Activated T-cell treated with anti-CD3 and anti-CD28 coated beads for 48 hours (primary cell): ENCODE data around the gene LRRC1.

Source experiments
- DNase-seq: peaks from one replicate; pipeline ENCODE4 v3.0.0-alpha.2; 2020; ENCODE audit warnings: low read depth

Gene LRRC1

DNA sequence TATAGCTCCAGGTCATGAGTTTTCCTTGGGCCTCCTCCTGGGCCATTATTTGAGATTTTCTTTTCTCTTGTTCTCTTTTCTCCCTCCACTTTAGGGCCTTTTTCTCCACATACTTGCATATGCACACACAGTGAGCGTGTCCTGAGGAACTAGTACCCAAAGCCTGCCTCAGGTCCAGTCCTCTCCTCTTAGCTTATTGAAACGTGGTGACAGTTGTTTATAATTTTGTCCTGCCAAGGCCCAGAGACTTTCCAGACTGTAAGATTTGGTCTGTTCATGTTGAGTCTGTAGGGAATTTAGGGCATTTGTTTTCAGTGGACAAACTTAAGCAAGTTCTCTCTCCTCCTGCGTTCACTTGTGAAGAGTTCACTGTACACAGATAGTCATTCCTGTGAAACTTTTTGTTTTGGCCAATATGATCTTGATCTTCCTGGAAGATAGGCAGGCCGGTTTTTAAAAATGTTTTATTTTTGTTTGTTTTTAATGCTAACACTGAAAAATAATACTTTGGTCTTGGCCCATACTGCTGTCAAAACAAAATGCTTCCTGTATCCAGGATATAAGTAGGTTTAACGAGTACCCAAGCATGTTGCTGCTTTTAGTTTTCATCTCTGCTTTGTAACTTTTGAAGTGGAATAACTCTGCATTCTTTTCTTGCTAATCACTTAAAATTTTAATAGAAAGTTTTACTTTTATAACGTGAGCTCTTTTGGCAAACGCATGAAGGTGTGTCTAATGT is 20.7 kb downstream of the LRRC1 start:
- DNase-seq = no peak

DNA sequence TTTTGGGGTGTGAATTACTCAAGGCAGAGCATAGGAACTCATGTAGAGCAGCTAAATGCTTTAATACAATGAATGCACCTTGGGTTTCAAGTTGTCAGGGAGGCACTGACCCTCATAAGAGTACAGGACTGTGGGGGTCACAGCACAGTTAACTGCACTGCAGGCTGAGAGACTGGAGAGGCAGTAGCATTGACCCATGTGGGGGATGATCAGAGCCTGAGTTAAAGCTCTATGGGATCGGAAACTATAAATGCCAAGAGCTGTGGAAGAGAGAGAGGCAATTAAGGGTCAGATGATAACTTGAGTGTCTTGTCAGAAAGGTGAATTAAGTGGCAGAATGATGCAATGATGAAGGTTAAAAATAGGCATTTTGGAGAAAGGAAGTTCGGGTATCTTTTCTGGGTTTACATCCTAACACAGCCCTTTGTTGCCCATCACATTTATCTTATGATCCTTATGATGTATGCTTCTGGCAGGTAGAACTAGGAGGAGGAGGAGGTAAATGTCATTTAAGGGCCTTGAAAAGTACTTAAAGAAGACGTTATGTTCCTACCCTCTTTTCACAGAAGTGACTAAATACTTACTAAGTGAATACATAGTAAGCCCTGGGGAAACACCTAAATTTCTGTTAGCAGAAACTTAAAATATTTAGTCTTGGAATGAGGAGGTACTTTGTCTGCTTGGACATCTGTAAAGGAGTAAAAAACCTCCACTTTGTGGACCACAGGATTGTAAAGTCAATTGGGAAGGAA is 24.2 kb downstream of the LRRC1 start:
- no peak for DNase-seq

DNA sequence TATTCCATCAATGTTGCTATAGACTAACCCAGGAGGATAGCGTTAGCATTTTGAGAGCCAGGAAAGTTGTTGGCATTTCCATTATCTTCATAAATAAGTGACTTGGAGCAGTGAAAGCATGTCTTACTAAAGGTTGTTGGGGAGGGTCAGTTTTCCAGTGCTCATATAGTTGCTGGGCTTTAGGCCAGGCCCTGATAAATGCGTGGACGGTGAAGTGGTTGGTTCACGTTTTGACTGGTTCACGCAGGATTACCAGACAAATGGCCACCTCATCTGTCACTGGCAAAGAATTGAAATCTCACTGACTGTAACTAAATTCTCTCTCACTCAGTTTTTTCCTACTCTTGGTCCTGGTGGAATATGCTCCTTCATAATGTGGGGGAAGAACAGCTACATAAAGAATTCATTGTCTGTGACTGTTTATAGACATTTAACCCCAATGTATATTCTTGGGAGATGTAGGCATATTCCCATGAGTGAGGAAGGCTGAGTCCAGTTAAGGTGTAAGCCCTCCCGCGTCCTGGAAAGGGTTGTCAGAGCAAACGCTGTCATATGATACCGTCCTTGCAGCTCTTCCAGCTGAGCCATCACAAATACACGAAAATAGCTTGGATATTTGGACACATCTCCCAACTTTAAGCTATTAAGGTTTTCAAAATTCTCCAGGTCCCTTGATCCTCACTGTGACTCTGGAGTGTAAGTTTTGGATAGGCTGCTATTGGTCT is 27.8 kb downstream of the LRRC1 start:
- DNase-seq = no peak

DNA sequence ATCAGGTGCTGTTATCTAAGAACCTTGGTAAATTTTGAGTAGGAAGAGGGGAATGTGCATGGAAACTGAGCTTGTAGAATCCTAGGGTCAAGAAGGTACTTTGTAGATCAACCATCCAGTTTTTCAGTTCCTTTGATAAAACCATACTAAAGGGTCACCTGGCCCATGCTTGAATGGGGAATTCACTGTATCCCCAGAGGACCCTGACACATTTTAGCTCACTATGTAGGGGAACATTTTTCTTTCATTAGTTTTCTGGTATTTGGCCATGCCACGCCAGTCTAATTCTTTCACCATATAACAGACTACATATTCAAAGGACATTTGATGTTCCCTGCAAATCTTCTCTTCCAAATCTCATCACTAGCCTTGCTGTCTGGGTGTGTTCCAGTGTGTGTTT is 29.9 kb downstream of the LRRC1 start:
- DNase-seq = no peak

DNA sequence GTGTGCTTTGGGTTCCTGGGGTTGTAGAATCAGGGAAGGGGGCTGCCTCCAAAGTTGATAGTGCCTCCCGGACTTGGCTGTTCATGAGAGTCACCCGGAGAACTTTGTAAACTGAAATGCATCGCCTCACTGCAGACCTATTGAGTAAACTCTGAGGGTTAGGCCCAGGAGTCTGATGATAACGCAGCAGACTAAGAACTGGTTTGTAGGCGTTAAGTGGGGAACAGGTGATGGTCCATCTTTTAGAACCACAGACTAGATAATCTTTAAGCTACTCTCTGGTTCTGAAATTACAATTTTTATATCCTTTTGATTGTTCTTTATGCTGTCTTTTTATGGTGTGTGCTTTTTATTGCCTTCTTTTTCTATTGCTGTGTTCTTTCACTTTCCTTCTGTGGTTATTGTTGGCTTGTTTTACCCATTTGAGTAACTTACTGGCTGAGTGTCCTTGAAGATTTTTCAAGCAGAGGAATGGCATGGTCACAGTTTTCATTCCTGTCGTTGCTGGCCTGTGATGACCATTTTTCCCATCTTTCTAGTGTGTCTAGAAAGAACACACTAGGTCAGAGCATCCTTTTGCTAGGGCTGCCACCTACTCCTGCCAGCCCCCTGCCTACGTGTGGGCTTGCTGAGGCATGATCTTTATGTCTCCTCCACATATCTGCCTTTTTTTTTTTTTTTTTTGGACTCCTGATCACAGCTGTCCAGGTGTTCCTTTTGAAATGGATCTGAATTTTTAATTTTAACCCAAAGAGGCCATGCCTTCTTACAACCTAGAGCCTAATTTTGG is 30.9 kb downstream of the LRRC1 start:
- DNase-seq = no peak

DNA sequence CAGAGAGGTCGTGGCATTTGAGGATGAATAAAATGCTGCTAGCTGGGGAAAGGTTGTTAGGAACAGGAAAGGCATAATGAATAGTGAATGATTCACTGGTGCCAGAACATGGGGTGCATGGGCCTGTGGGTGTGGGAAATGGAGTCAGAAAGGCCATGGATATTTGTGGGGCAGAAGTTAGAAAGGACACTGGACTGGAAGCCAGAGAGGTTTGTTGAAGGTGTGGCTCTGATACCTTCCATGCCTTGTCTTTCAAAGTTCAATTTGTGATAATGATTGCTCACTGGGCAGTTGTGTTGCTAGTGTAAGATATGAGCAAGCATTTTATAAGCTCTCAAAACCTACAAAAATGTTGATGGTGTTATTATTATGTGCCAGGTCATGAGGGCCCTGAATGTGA is 32.7 kb downstream of the LRRC1 start:
- no peak for DNase-seq

DNA sequence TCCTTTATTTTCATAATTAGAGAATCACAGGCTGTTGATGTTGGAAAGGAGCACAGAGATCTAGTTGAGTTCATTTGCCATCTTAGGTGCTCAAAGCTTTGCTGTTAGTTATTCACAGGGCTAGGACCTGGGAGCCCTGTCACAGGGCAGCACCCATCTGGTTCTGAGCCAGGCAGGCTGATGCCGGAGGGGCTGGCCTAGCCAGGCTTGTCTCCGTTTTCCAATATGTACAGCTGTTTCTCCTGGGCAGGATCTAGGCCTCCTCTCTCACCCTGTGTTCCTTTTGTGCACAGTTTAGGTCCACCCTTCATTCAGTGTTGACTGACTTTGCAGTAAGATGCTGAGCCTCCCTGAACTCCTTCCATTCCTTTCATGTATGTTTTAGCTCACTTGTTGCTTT is 33.4 kb downstream of the LRRC1 start:
- no peak for DNase-seq

DNA sequence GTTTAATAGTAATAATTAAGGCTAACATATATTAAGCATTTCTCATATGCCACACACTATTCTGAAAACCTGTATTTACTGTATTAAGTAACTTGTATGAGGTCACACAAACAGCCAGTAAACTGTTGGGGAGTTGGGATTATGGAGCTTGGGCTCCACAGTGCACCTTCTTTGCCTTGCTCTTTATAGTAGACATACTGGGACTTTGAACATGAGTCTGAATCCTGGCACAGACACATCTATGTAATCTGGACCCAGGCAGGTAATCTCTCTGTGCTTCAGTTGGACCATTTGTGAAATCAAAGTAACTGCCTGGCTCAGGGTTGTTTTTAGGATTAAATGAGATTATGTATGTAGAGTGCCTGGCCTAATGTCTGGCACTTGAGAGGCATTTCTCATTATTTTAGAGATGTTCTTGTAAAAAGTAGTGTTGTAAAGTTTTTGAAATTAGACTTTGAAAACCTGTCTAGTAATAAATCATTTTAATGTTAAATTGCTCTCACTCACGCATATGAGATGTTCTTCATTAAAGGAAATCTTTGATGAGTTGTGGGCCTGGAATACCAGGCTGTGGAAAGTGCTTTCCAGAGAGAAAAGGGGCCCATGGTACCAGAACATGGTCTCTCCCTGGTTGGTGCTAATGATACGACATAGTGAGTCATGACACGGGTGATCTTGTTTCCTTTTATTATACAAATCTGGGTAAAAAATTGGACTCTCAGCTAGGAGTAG is 34.3 kb downstream of the LRRC1 start:
- DNase-seq = no peak

DNA sequence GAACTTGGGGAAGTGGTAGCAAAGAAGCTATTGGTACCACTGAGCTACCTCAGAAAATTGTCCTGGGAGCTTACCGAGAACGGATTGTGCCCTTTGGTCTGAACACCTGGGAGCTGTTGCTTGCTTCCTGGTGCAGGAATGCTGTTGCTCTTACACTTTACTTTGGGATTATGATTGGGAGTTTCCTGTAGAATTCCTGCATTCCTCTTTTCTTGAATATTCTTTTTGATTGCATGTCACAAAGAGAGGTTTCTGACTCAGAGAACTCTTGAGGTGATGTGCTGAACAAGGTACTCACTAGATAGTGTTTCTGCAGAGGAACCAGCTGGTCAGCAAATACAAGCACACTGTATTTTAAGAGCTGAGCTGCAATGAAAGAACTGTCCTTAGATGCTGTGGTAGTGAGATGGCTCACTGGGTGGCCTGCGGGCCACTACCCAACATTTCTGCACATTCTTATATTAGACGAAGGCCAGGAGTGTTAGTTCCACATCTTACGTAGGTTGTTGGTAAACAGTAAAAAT is 35.0 kb downstream of the LRRC1 start:
- DNase-seq = no peak

DNA sequence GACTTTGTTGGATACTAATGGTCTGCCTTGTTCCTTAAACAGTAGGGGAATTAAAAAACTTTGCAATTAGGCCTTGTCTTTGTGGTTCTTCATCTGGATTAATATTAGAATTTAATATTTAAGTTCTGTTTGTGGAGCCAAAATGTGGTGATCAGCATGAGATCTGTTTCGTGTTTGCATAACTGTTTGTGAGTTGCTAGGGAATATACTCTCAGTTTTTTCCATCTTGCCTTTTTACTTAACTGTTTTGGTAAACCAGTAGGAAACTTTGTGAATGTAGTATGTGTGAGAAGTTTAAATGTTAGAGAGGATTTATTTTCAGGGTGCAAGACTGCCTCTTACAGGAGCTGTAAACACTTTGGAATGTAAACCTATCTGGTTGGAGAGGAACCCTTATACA is 35.6 kb downstream of the LRRC1 start:
- no peak for DNase-seq

DNA sequence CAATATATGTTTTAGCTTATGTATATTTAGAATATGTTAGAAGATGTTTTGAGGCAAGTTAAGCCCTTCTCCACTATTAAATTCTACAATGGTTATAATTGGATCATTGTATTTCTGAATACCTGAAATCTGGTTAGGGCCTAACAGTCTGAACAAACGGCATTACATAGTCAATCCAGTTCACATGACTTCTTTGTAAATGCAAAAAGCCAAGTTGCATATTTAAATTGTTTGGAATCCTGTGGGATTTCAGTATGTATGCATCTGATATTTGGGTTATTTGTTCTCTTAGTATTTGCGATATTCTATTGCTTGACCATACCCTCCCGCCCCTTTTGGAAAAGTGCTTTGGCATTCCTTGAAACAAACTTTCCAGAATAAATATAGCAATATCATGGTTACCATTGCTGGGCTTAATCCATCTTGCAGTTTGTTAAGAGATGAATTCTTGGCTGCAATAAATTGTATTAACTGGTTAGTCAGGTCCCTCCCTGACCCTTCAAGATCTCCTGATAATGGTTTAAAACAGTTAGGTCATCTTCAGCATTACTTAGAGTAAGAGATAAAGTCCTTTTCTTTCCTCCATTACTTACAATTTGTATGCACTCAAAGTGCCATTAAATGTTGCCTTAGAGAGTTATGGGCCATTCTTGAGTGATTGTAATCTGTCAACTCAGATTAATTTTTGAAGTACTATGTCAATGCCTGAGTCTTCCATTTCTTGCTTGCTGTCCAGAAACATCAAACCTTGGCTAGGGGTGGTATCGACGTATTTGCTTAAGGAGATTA is 36.5 kb downstream of the LRRC1 start:
- DNase-seq = no peak

DNA sequence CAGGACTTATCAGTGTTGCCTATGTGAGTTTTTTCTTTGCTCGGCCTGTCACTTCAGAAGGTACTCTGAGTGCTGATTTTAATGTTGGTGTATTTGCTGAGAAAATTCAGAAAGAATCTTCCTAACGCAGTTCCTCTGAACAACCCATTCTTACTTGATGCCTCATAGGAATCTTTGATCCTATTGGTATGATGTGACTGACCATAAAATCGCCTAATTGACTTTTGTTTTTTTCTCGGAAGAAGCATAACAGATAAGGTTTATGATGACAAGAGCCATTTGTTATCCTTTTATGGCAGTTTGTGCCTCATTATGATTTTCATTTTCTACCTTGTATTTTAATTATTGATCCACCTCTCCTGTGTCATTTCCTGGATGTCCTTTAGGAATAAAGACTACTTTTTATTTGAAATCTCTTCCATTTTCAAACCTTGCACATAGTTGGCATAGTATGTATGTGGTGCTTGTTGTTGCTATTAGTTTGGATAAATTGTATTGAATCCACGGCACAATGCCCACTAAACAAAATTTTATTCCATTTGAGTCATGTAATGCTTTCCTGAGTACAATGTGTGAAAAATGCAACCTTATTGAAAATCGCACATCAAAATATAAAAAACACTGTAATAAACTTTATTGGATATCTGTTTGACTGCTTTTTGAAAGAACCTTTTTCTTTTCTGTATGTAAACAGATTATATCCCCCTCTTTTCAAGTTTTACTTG is 37.3 kb downstream of the LRRC1 start:
- DNase-seq = no peak

DNA sequence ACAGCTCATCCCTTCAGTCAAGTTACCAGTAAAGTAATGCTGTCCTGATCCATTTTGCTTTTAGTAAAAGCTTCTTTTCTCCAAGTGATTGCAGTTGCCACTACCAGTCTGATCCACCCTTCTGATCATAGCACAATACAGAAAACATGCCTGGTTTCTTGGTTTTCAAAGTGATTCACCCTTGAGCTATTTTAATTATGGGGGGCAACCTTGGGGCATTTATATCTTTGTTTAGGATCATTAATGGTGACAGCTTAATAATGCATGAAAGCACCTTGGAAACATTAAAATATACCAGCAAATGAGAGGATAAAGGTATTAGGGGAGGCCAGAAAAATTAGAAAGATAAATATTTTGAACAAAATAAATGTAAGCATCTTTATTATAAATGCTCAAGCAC is 38.4 kb downstream of the LRRC1 start:
- DNase-seq = no peak

DNA sequence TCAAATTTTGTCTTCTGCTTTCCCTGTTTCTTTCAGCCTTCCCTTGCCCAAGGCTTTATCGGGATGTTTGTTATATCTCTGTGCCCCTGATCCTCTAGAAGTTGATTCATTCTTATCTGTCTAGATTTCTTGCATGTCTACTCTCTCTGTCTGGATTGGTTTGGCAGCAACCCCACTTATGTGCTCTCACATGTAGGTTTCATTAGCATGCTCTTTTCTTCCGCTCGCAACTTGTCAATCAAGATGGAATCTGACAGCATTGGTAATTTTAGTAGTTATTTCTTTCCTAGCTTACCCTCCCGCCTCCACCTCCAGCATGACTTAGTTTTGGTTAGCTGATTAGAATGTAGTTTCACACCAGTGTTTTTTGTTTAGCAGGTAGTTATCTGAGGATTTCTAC is 39.3 kb downstream of the LRRC1 start:
- no peak for DNase-seq

DNA sequence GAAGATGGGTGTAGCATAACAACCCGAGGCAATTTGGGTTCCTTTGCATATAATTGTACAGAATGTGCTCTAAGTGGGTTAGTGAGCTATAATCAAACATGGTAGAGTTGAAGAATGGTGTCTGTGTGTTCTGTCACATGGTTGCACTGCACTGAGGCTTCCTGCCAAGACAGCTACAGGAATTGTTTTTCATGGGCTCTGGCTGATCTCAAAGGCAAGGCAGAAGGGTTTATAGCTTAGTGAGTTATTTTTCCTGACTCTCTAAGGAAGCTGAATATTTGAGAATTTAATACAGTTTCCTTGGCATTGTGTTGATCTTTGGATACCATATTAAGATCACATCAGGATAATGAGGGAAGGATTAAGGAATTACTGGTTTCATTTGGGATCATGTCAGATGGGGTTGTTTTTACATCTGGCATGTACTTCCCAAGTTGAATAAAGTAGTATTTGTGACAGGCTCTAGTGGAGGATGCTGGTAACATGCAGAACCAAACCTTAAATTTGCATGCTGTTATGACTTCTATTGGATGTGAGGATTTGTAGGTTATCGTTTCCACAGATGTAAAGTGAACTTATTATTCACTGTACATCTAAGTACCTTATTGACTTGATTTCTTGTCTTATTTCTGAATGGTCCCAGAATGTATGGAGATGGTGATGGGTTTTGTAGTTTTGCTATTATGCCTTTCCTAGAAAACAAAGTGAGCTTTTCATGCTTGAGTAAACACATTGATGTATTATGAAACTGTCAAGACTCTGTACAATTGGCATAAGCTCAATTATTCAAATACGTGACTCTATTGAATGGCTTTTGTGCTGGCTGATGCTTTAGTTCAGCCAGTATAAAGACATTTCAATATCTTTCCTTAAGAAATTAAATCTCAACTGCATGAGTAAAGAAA is 43.3 kb downstream of the LRRC1 start:
- no peak for DNase-seq

DNA sequence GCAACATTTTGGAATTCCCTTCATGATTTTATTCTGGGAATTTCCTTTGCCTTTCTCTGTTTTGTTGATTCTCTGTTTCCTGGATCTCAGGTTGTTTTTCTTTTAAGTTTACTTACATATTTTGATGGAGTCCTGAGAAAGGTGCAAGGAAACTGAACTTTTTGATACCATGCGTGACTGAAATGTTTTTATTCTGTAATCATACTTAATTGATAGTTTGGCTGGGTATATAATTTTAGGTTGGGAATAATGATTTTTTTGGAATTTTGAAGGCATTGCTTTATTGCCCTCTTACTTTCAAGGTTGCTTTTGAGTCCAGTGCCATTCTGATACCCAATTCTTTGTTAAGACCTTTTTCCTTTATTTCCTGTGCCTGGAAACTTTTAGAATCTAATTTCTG is 45.2 kb downstream of the LRRC1 start:
- DNase-seq = no peak

DNA sequence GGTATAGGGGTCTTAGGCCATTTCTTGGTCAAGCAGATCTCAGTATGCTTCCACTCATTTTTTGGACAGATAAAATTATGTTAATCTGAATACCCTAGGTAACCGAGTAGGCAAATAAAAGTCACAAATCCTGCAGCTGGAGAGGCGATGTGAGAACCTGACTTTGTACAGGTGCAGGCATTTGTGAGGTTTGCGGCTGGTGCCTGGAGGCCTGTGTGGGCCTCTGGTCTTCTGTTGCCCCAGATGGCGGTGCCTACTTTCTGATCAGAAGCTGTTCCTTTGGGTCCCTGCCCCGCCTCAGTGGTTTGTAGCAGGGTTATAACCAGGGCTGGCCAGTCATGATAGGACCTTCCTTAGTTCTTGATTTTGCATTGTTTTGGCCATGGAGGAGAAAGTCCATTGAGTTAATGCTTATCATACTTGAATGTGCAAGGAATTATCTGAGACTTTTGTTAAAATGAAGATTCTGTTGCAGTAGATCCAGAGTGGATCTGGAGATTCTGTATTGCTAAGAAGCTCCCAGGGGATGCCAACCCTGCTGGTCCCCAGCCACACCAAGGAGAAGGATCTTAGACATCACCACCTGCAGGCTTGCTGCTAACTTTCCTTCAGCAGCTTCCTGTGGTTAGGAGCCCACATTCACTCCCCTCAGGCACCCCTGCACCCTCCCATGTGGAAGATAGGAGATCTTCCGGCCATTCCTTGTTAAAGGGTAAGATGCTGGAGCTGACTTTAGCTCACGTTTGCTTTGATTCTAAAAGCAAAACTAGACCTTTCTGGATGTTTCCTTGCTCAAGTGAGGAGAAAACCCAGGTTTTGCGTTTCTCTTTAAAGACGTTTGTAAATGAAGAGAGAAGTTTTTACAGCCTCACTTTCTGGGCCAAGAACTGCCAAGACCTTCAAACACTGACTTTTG is 50.7 kb downstream of the LRRC1 start:
- no peak for DNase-seq

DNA sequence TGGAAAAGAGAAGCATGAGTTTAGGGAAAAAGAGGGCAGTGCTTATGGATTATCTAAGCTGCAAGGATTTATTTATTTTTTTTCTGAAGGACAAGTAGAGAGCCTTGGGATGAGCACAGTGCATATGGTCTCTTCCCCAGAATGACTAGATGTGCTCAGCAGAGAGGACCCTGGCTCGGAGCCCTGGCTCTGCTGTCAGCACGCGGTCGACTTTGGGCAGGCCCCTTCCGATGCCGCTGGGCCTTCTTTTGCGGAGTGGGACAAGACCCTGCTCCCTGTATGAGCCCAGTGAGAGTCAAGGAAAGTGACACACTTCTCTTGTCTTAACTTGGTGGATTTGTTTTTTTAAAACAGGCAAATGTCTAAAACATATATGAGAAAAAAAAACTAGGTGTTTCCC is 51.4 kb downstream of the LRRC1 start:
- no peak for DNase-seq
